ENCODE measurements around the gene ZFAND2A. TPM values are rescaled to one million over a fixed set of nuclear protein-coding genes. Genes with fewer than 3 reads are reported as not detected.
"Not testable (repeated sequence)": the region's sequence is repeated elsewhere in the genome, so short reads cannot be mapped to it uniquely, and the experiment has no call there.

The ZFAND2A gene
- total RNA-seq, 1 experiment from 2014 or later = 9.2 TPM

DNA sequence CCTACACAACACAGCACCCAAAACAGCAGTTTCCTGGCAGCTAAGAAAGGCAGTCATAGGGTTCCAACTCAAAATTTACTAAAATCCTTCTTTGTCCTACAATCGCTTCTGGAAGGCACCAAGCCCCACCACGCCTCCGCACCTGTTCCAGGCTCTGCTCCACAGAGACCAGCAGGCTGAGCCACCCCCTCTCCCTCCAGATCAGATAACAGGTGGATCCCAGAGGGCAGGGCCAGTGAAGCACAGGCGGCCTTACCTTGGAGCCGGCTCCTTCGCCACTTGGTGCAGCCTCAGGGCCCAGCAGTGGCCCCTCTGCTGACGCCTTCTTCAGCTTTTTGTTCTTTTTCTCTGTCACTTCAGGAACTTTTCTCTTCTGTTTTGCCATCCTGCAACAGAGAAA, 33.0 kb downstream of the ZFAND2A start:
- Histone ChIP-seq H3K36me3 (replicated peaks; ENCODE audit: control insufficient read depth, insufficient read depth, low read length) (no peaks in the 10 kb centered on the region), H3K4me3 (ENCODE audit: insufficient read depth, low read depth, low read length) (no peak overlapping the region), H3K27me3 (ENCODE audit: control insufficient read depth, insufficient read depth, low read length) (no peaks in the 10 kb centered on the region)
- no peak for DNase-seq

DNA sequence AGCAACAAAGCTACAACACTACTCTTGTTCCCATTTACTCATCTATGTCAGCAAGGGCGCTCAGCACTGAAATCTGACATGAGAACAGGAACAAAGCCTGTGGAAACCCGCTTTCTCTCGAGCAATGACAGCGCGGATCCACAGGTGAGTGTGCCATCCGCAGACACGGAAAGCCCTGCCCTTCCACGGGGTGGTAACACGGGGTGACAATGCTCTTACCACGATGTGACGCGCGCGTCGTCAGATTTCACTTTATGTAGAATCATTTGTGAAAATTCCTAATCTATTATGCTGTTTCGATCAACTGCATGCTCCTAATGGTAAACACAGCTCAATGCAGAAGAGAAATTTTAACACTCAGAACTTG, 34.4 kb downstream of the ZFAND2A start:
- Histone ChIP-seq H3K27me3 (ENCODE audit: control insufficient read depth, insufficient read depth, low read length) (no peaks in the 10 kb centered on the region), H3K4me3 (ENCODE audit: insufficient read depth, low read depth, low read length) (no peak overlapping the region), H3K36me3 (replicated peaks; ENCODE audit: control insufficient read depth, insufficient read depth, low read length) (no peaks in the 10 kb centered on the region)
- DNase-seq = no peak

- no peak for DNase-seq
- no peaks in the 10 kb centered on the region for H3K36me3 ChIP-seq (replicated peaks; ENCODE audit: control insufficient read depth, insufficient read depth, low read length)
- no peak overlapping the region for H3K4me3 ChIP-seq (ENCODE audit: insufficient read depth, low read depth, low read length)
- H3K27me3 ChIP-seq (ENCODE audit: control insufficient read depth, insufficient read depth, low read length) = no peaks in the 10 kb centered on the region
These were observed 35.0 kb downstream of the ZFAND2A start for GRCh38 chr7:1124816-1125602.

GRCh38 chr7:1124164-1124563, 35.8 kb downstream of the ZFAND2A start:
- Histone ChIP-seq H3K4me3 (ENCODE audit: insufficient read depth, low read depth, low read length) (no peak overlapping the region), H3K36me3 (replicated peaks; ENCODE audit: control insufficient read depth, insufficient read depth, low read length) (no peaks in the 10 kb centered on the region), H3K27me3 (ENCODE audit: control insufficient read depth, insufficient read depth, low read length) (no peaks in the 10 kb centered on the region)
- no peak for DNase-seq

GRCh38 chr7:1123715-1124114, 36.3 kb downstream of the ZFAND2A start:
- no peaks in the 10 kb centered on the region for H3K36me3 ChIP-seq (replicated peaks; ENCODE audit: control insufficient read depth, insufficient read depth, low read length)
- DNase-seq = peak; percentile 90
- H3K27me3 ChIP-seq (ENCODE audit: control insufficient read depth, insufficient read depth, low read length) = no peaks in the 10 kb centered on the region
- no peak overlapping the region for H3K4me3 ChIP-seq (ENCODE audit: insufficient read depth, low read depth, low read length)

- H3K27me3 ChIP-seq (ENCODE audit: control insufficient read depth, insufficient read depth, low read length) = no peaks in the 10 kb centered on the region
- no peaks in the 10 kb centered on the region for H3K36me3 ChIP-seq (replicated peaks; ENCODE audit: control insufficient read depth, insufficient read depth, low read length)
- DNase-seq = peak; percentile 53
- no peak overlapping the region for H3K4me3 ChIP-seq (ENCODE audit: insufficient read depth, low read depth, low read length)
These were observed 37.0 kb downstream of the ZFAND2A start for GRCh38 chr7:1122832-1123501.

DNA sequence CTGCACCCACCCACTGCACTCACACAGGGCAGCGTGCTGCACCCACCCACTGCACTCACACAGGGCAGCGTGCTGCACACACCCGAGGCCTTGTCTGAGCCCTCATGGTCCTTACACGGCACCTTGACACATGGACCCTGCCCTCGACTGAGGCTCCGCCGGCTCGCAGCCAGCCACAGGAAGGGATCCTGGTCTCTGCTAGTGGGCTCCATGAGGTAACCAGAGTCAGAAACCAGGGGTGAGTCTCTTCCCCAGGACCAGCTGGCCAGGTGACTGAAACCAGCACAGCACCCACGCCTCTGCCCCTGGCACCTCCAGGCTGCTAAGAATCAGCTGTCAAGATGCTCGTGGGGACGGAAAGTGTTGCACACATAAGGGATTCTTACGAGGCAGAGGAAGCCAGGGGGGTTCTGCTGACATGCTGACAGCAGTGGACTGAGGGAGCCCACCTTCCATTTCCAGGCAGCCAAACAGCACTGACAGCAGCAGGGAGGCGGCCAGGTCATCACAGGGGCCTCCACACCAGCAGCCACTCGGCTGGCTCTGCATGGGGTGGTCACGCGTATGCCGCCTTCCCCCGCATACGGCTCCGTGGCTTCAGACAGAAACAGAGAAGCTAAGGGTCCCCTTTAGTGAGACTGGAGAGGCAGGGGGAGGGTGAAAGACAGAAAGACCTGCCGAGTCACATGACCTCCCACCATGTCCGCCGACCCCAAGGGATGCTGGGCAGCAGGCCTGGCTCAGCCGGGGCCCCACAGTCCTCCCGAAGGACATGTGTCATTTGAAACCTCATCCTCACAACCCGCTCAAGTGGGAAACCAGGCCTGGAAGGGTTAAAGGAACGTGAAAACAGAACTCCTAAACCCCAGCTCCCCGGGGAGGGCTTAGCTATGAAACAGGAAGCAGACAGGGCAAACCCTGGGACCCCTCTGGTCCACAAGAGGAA, 37.8 kb downstream of the ZFAND2A start:
- no peak overlapping the region for H3K4me3 ChIP-seq (ENCODE audit: insufficient read depth, low read depth, low read length)
- H3K36me3 ChIP-seq (replicated peaks; ENCODE audit: control insufficient read depth, insufficient read depth, low read length) = no peaks in the 10 kb centered on the region
- peak; percentile 43 for DNase-seq
- no peaks in the 10 kb centered on the region for H3K27me3 ChIP-seq (ENCODE audit: control insufficient read depth, insufficient read depth, low read length)

DNA sequence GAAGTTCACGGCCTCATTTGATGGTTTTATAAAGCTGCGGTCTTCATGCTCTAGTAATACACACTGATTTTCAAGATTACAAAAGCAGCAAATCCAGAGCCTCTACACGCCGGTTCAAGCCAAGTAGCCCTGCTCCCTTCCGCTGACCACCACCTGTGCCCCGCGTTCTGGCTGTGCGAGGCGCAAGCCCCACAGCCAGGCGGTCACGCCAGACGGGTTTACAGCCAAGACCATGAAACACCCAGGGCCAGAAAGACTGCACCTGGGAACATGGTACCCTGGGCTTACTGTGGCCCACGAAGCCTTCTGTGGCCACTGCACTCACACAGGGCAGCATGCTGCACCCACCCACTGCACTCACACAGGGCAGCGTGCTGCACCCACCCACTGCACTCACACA, 38.5 kb downstream of the ZFAND2A start:
- no peak for DNase-seq

GRCh38 chr7:1120791-1121190, 39.2 kb downstream of the ZFAND2A start:
- H3K4me3 ChIP-seq (ENCODE audit: insufficient read depth, low read depth, low read length) = no peak overlapping the region
- no peak for DNase-seq
- H3K36me3 ChIP-seq (replicated peaks; ENCODE audit: control insufficient read depth, insufficient read depth, low read length) = no peaks in the 10 kb centered on the region
- no peaks in the 10 kb centered on the region for H3K27me3 ChIP-seq (ENCODE audit: control insufficient read depth, insufficient read depth, low read length)

More for the DNA sequence above, 38.5 kb downstream of the ZFAND2A start:
- Histone ChIP-seq H3K27me3 (ENCODE audit: control insufficient read depth, insufficient read depth, low read length) (no peaks in the 10 kb centered on the region), H3K36me3 (replicated peaks; ENCODE audit: control insufficient read depth, insufficient read depth, low read length) (no peaks in the 10 kb centered on the region), H3K4me3 (ENCODE audit: insufficient read depth, low read depth, low read length) (no peak overlapping the region)

GRCh38 chr7:1119201-1119600, 40.8 kb downstream of the ZFAND2A start:
- no peak overlapping the region for H3K4me3 ChIP-seq (ENCODE audit: insufficient read depth, low read depth, low read length)
- DNase-seq = no peak

DNA sequence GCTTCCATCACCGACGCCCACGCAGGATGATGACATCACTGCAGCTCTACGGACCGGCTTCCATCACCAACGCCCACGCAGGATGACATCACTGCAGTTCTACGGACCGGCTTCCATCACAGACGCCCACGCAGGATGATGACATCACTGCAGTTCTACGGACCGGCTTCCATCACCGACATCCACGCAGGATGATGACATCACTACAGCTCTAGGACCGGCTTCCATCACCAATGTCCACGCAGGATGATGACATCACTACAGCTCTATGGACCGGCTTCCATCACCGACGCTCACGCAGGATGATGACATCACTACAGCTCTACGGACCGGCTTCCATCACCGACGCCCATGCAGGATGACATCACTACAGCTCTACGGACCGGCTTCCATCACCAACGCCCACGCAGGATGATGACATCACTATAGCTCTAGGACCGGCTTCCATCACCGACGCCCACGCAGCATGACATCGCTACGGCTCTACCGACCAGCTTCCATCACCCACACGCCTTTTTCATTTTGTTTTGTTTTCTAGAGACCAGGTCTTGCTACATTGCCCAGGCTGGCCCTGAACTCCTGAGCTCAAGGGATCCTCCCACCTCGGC, 42.6 kb downstream of the ZFAND2A start:
- no peak for DNase-seq
- no peaks in the 10 kb centered on the region for H3K27me3 ChIP-seq (ENCODE audit: control insufficient read depth, insufficient read depth, low read length)
- no peaks in the 10 kb centered on the region for H3K36me3 ChIP-seq (replicated peaks; ENCODE audit: control insufficient read depth, insufficient read depth, low read length)
- H3K4me3 ChIP-seq (ENCODE audit: insufficient read depth, low read depth, low read length) = no peak overlapping the region

More at GRCh38 chr7:1119201-1119600, 40.8 kb downstream of the ZFAND2A start:
- Histone ChIP-seq H3K27me3 (ENCODE audit: control insufficient read depth, insufficient read depth, low read length) (no peaks in the 10 kb centered on the region), H3K36me3 (replicated peaks; ENCODE audit: control insufficient read depth, insufficient read depth, low read length) (no peaks in the 10 kb centered on the region)

- DNase-seq; H3K27me3 ChIP-seq (ENCODE audit: control insufficient read depth, insufficient read depth, low read length); H3K4me3 ChIP-seq (ENCODE audit: insufficient read depth, low read depth, low read length): not testable (repeated sequence)
These were observed 43.5 kb downstream of the ZFAND2A start for GRCh38 chr7:1116383-1117008.

GRCh38 chr7:1115171-1116045, 44.6 kb downstream of the ZFAND2A start:
- peak; percentile 45 for DNase-seq
- H3K27me3 ChIP-seq (ENCODE audit: control insufficient read depth, insufficient read depth, low read length); H3K36me3 ChIP-seq (replicated peaks; ENCODE audit: control insufficient read depth, insufficient read depth, low read length); H3K4me3 ChIP-seq (ENCODE audit: insufficient read depth, low read depth, low read length): not testable (repeated sequence)

More at GRCh38 chr7:1116383-1117008, 43.5 kb downstream of the ZFAND2A start:
- not testable (repeated sequence) for H3K36me3 ChIP-seq (replicated peaks; ENCODE audit: control insufficient read depth, insufficient read depth, low read length)

All from H7 (cell line).